HepG2 (cell line): ENCODE measurements around the gene GRM5.

Source experiments
- CCDC6 ChIP-seq: sonication (generic); formaldehyde crosslinking; IDR thresholded peaks from 2 replicates; pipeline ENCODE4 v1.8.1; 2022; ENCODE audit warnings: mild to moderate bottlenecking, missing genetic modification reagents, moderate library complexity
- CREM ChIP-seq, 2 experiments: sonication (generic) in 1 of 2; formaldehyde crosslinking in 1 of 2; IDR thresholded peaks; 2 replicates each; pipeline versions ENCODE4 v1.4.0 to v1.6.1; 2016 to 2020; ENCODE audit warnings: antibody characterized with exemption in 1 of 2, mild to moderate bottlenecking in 1 of 2, missing genetic modification reagents in 1 of 2
- ELF4 ChIP-seq: sonication (generic); formaldehyde crosslinking; IDR thresholded peaks from 2 replicates; pipeline ENCODE4 v1.5.0; 2020; ENCODE audit warnings: missing genetic modification reagents, mild to moderate bottlenecking, moderate library complexity, borderline replicate concordance
- KDM5A ChIP-seq: fragments of 200-600 bp; sonication (generic); IDR thresholded peaks from 2 replicates; pipeline ENCODE4 v1.7.0; 2018; ENCODE audit warnings: antibody characterized with exemption, mild to moderate bottlenecking, low read length, borderline replicate concordance
- PCBP2 ChIP-seq: fragments of 200-400 bp; formaldehyde crosslinking; optimal IDR thresholded peaks from 2 replicates; pipeline ENCODE3; 2018; ENCODE audit warnings: low read length, low read depth; ENCODE audit not compliant: poor library complexity, severe bottlenecking
- SMC3 ChIP-seq: IDR thresholded peaks from 2 replicates; pipeline ENCODE4 v1.6.1; 2011; ENCODE audit warnings: low read length, improper control_type of control experiment
- YY1 ChIP-seq: IDR thresholded peaks from 2 replicates; pipeline ENCODE4 v1.6.1; 2011; ENCODE audit warnings: low read length, low read depth, moderate library complexity, mild to moderate bottlenecking; ENCODE audit not compliant: insufficient read depth, insufficient replicate concordance
- ZNF773 ChIP-seq: sonication (generic); formaldehyde crosslinking; IDR thresholded peaks from 2 replicates; pipeline ENCODE4 v1.4.0; 2020; ENCODE audit warnings: missing genetic modification reagents, borderline replicate concordance
- TF ChIP-seq, protein P1 (sequence below): sonication (generic); formaldehyde crosslinking; IDR thresholded peaks from 2 replicates; pipeline ENCODE4 v1.4.0; 2020; ENCODE audit warnings: missing genetic modification reagents, low read depth, mild to moderate bottlenecking, borderline replicate concordance

GRCh38 chr11:88827018-88827676 lies 238.6 kb downstream of the GRM5 start:
- no peak for TF ChIP-seq SMC3
- no peak for TF ChIP-seq ZNF773 (CRISPR knock-in tag)
- no peak for TF ChIP-seq PCBP2
- TF ChIP-seq ELF4, result no peak
- TF ChIP-seq, protein P1, sequence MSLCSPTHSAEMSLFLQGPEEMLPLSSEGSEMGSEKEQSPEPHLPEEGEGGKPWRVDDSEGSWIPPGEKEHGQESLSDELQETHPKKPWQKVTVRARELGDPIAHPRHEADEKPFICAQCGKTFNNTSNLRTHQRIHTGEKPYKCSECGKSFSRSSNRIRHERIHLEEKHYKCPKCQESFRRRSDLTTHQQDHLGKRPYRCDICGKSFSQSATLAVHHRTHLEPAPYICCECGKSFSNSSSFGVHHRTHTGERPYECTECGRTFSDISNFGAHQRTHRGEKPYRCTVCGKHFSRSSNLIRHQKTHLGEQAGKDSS, result no peak
- no peak for TF ChIP-seq KDM5A
- TF ChIP-seq CREM (IDR thresholded peaks at IDR 0.05), result no peak
- no peak for TF ChIP-seq CREM (CRISPR knock-in tag; IDR thresholded peaks at IDR 0.05)
- no peak for TF ChIP-seq CCDC6 (CRISPR knock-in tag)
- no peak for TF ChIP-seq YY1
